SK-N-SH treated with all-trans-retinoic acid at 6 μM for 48 hours (cell line): ENCODE measurements around the gene PIGA.

Experiments
- ARNTL ChIP-seq: fragments of 450-650 bp; formaldehyde crosslinking; IDR thresholded peaks from 2 replicates; pipeline ENCODE4 v1.5.0; 2020; ENCODE audit warnings: low read depth, mild to moderate bottlenecking, moderate library complexity, borderline replicate concordance
- BACH2 ChIP-seq: fragments of 250-450 bp; sonication (Bioruptor Pico); IDR thresholded peaks from 2 replicates; pipeline ENCODE4 v1.9.0; 2021; ENCODE audit warnings: mild to moderate bottlenecking, borderline replicate concordance
- CREB5 ChIP-seq: fragments of 250-450 bp; sonication (Bioruptor Pico); IDR thresholded peaks from 2 replicates; pipeline ENCODE4 v1.5.1; 2020; ENCODE audit warnings: low read depth, mild to moderate bottlenecking, moderate library complexity
- CSRNP3 ChIP-seq: fragments of 250-450 bp; sonication (Bioruptor Pico); IDR thresholded peaks from 2 replicates; pipeline ENCODE4 v1.5.1; 2021; ENCODE audit warnings: mild to moderate bottlenecking, moderate library complexity
- GLIS3 ChIP-seq: fragments of 250-450 bp; sonication (Bioruptor Pico); IDR thresholded peaks from 2 replicates; pipeline ENCODE4 v1.5.0; 2020; ENCODE audit warnings: mild to moderate bottlenecking, moderate library complexity
- OSR1 ChIP-seq: fragments of 250-450 bp; sonication (Bioruptor Pico); IDR thresholded peaks from 2 replicates; pipeline ENCODE4 v1.8.0; 2022; ENCODE audit warnings: moderate library complexity, mild to moderate bottlenecking, inconsistent platforms
- PATZ1 ChIP-seq: fragments of 250-450 bp; sonication (Bioruptor Pico); IDR thresholded peaks from 2 replicates; pipeline ENCODE4 v1.8.0; 2020; ENCODE audit warnings: mild to moderate bottlenecking, moderate library complexity, borderline replicate concordance
- POU6F1 ChIP-seq: fragments of 250-450 bp; sonication (Bioruptor Pico); IDR thresholded peaks from 2 replicates; pipeline ENCODE4 v1.8.0; 2021; ENCODE audit warnings: low read depth, mild to moderate bottlenecking, moderate library complexity, borderline replicate concordance
- SNAI2 ChIP-seq: fragments of 250-450 bp; sonication (Bioruptor Pico); IDR thresholded peaks from 2 replicates; pipeline ENCODE4 v1.5.0; 2020; ENCODE audit warnings: mild to moderate bottlenecking, moderate library complexity
- ZFP30 ChIP-seq: fragments of 450-650 bp; formaldehyde crosslinking; IDR thresholded peaks from 2 replicates; pipeline ENCODE4 v1.5.0; 2022; ENCODE audit warnings: mild to moderate bottlenecking, moderate library complexity
- ZNF565 ChIP-seq: fragments of 450-650 bp; formaldehyde crosslinking; conservative IDR thresholded peaks from 2 replicates; pipeline ENCODE4 v1.5.0; 2020; ENCODE audit warnings: low read depth, mild to moderate bottlenecking, moderate library complexity

GRCh38 chrX:15271757-15272156, 63.6 kb downstream of the PIGA start:
- TF ChIP-seq SNAI2 (CRISPR knock-in tag) (no peak), GLIS3 (CRISPR knock-in tag) (no peak), BACH2 (CRISPR knock-in tag) (no peak), ARNTL (no peak), ZFP30 (CRISPR knock-in tag) (no peak), POU6F1 (no peak), OSR1 (CRISPR knock-in tag) (no peak), PATZ1 (CRISPR knock-in tag) (no peak), CSRNP3 (CRISPR knock-in tag) (no peak), ZNF565 (CRISPR knock-in tag) (no peak), CREB5 (no peak)
